NCI-H226 (cell line): ENCODE results near the gene ITGB1BP2.
"Not testable (repeated sequence)": the region's sequence is repeated elsewhere in the genome, so short reads cannot be mapped to it uniquely, and the experiment has no call there.

Experiments
- DNase-seq: peaks from one replicate; pipeline ENCODE4 v3.0.0-alpha.2; 2015

ITGB1BP2 gene

GRCh38 chrX:71302461-71303213 is 1.1 kb downstream of the ITGB1BP2 start:
- peak; percentile 31 for DNase-seq

DNA sequence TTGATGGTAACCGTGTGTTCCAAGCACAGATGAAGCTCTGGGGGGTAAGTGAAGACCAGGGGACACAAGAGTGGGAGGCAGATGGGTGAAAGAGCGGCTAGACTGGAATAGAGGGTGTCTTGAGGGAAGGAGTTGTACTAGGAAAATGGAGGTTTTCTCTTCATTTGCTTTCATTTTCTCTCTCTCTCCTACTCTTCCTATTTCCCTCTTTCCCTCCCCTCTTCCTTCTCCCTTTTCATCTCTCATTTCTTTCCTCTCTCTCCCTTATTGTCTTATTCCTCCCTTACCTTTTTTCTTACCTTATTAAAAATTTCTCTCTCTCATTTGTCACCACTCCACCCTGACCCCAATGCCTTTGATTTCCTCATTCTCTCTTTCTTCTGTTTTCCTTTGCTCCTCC is 3.0 kb downstream of the ITGB1BP2 start:
- DNase-seq: no peak

DNA sequence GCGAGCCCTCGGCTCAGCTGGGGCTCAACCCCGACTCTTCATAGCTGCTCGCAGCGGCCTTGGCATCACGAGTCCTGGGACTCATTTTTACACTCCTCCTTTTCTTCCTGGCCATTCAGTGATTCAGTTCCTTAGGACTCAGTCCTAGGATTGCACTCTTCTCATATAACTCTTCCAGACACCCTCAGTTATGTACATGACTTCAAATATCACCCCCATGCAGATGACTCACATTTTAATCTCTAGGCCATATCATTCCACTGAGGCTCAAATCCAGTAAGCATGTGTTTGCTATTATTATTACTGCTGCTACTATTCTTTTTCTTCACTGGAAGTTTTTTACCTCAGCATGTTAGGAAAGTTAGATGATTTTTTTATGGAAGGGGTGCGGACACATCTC is 14.4 kb downstream of the ITGB1BP2 start:
- DNase-seq: peak; percentile 16

DNA sequence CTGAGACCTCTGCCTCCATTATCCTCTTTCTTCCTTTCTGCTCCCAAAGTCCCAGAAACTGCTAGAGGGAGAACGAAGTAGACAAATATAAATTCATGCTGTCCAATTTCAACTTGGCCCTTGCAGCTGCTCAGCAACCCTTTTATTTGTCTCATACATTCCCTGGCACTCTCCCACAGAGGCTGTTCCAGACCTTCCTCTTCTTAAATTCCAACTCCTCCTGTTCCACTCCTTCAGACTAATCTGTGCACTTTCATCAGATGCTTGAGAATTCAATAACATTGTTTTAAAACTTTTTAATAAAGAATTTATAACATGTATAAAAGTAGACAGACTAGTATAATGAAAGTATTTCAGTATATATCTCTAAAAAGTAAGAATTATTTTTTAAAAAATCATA is 15.4 kb downstream of the ITGB1BP2 start:
- DNase-seq: not testable (repeated sequence)

- DNase-seq: no peak
Measured at GRCh38 chrX:71320126-71320525, 18.6 kb downstream of the ITGB1BP2 start.

DNA sequence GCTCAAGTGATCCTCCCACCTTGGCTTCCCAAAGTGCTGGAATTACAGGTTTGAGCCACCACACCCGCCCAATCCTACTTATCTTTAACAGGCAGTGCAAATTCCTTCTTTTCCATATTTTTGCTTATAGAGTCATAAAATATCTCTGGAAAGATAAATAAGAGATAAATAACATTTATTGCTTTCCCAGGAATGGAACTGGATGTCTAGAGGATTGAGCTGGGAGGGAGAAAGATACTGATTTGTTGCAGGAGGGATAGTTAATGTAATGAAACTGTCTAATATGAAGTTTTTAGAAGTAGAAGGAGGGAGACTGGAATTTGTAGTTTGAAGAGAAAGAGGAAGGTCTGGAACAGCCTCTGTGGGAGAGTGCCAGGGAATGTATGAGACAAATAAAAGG is 20.2 kb downstream of the ITGB1BP2 start:
- no peak for DNase-seq

GRCh38 chrX:71324452-71324851 is 22.9 kb downstream of the ITGB1BP2 start:
- DNase-seq: not testable (repeated sequence)

DNA sequence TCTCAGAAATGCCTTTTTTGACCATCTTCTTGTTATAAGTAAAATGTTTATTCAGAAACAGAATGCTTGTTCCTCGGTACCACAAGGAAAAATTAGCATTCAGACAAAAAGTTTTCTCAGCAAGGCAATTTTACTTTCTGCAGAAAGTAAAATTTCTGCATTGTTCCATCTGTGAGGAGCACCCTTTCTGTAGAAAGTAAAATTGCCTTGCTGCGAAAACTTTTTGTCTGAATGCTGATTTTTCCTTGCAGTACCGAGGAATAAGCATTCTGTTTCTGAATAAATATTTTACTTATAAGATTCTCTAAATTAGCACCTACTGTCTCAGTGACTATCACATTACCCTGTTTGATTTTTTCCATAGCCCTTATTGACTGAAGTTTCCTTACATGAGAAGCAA is 24.8 kb downstream of the ITGB1BP2 start:
- no peak for DNase-seq

DNA sequence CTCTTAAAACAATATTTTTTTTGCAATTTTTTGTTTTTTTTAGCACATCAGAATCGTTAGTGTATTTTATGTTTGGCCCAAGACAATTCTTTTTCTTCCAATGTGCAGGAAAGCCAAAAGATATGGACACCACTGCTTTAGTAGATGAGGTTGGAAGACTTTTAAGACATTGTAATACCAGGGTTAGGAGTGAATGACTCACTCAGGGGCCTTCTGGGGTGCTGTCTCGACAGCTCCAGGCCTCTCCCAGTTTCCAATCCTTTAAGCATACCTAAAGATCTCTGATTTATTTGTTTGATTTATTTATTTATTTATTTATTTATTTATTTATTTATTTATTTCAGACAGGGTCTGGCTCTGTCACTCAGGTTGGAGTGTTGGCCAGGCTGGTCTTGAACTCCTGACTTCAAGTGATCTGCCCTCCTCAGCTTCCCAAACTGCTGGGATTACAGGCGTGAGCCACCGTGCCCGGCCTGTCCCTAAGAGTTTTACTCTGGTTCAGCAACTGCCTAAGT is 47.7 kb downstream of the ITGB1BP2 start:
- not testable (repeated sequence) for DNase-seq

- not testable (repeated sequence) for DNase-seq
Measured at GRCh38 chrX:71349867-71350266, 48.3 kb downstream of the ITGB1BP2 start.

GRCh38 chrX:71352439-71352838 is 50.9 kb downstream of the ITGB1BP2 start:
- DNase-seq: not testable (repeated sequence)
